ENCODE data around the gene JUND. TPM values are rescaled to one million over a fixed set of nuclear protein-coding genes. Genes with fewer than 3 reads are reported as not detected.
"Not testable (repeated sequence)": the region's sequence is repeated elsewhere in the genome, so short reads cannot be mapped to it uniquely, and the experiment has no call there.

The JUND gene
- total RNA-seq, 4 donors from 2014 or later, result 241 to 573 (median 297) TPM

DNA sequence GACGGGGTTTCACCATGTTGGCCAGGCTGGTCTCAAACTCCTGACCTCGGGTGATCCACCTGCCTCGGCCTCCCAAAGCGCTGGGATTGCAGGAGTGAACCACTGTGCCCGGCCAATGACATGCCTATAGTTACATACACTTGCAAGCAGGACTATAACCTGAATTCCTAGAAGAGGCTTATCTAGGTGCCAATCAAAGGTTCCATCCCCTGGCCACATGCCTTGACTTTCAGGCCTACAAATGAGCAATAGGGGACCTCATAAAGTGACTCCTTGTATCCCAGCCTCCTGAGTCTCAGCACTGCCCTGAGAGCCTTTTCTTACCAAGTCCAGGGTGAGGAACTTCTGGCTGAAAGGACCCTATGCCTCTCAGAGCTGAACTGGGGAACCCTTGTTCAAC lies 45.4 kb upstream of the JUND start:
- Histone ChIP-seq H3K36me3 (no peaks in the 10 kb centered on the region), H3K27me3 (no peaks in the 10 kb centered on the region), H3K9me3 (no peaks in the 10 kb centered on the region), H3K27ac (no peak overlapping the region), H3K4me1 (peaks cover 0 to 42% (median 13%) of the 10 kb centered on the region in 3 donors), H3K4me3 (no peak overlapping the region)
- 76 to 91% methylated on average over 2 to 4 of the region's 5 CpGs for WGBS, 2 donors (ENCODE audit: low coverage in 1 of 2)
- TF ChIP-seq POLR2AphosphoS5 (IDR thresholded peaks at IDR 0.05) (no peak), EP300 (IDR thresholded peaks at IDR 0.05) (no peak), POLR2A (IDR thresholded peaks at IDR 0.05) (no peak)
- TF ChIP-seq, protein P1, sequence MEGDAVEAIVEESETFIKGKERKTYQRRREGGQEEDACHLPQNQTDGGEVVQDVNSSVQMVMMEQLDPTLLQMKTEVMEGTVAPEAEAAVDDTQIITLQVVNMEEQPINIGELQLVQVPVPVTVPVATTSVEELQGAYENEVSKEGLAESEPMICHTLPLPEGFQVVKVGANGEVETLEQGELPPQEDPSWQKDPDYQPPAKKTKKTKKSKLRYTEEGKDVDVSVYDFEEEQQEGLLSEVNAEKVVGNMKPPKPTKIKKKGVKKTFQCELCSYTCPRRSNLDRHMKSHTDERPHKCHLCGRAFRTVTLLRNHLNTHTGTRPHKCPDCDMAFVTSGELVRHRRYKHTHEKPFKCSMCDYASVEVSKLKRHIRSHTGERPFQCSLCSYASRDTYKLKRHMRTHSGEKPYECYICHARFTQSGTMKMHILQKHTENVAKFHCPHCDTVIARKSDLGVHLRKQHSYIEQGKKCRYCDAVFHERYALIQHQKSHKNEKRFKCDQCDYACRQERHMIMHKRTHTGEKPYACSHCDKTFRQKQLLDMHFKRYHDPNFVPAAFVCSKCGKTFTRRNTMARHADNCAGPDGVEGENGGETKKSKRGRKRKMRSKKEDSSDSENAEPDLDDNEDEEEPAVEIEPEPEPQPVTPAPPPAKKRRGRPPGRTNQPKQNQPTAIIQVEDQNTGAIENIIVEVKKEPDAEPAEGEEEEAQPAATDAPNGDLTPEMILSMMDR (IDR thresholded peaks at IDR 0.05), result no peak
- ATAC-seq, result no peak

DNA sequence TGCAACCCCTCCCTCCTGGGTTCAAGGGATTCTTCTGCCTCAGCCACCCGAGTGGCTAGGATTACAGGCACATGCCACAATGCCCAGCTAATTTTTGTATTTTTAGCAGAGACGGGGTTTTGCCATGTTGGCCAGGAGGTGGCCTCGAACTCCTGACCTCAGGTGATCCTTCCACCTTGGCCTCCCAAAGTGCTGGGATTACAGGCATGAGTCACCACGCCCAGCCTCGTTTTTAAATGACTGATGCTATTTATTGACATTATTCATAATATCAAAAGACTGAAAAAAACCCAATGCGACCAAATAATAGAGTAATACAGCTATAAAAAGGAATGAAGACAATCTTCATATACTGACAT lies 42.9 kb upstream of the JUND start:
- ATAC-seq, H3K9me3 ChIP-seq, H3K4me3 ChIP-seq, H3K36me3 ChIP-seq, H3K27me3 ChIP-seq: not testable (repeated sequence)
- 30 to 34% methylated on average over 5 of the region's 6 CpGs for WGBS, 2 donors (ENCODE audit: low coverage in 1 of 2)
- Histone ChIP-seq H3K27ac (peak overlapping the region in 3 of 4 donors; percentile 85 to 91 (median 91)), H3K4me1 (peaks cover 0 to 62% (median 18%) of the 10 kb centered on the region in 3 donors)

DNA sequence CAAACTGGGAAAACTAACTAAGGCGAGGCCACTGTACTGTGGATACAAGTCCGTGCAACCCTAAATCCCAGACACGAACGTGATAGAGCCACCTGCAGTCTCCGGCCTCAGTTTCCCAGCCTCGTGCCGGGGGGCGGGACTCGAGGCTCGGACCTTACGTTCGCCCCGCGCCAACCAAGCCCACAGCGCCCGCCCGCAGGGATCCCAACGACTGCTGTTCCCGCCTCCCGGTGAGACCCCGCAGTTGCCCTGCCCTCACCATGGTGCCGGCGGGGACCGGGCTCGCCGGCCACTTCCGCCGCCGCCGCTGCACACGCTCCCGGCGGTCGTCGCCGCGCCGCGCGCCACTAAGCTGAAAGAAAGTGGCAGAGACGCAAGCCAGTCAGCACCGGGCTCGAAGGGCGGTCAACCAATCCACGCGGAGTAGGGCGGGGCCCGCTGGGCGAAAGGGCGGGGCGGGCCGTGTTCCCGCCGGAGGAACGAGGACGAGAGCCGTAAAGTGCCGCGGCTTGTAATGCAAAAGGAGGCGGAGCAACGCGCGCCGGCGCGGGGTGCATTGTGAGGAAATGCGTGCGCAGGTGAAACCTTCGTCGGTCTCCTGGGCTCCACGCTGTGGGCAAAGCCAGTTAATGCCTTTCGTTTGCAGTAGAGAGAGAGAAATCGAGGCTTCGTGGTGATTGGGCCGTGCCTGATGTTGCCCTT lies 41.5 kb upstream of the JUND start, which contains the start of gene LSM4:
LSM4 (minus strand) TSS at position 318 of the 702 bp plus-strand sequence; CDS start at position 262, 56 bp downstream.
- Histone ChIP-seq H3K36me3 (no peaks in the 10 kb centered on the region), H3K27ac (peak within 1 kb of the TSS; percentile 85 to 91 (median 90)), H3K4me3 (peak within 1 kb of the TSS; percentile 53 to 84), H3K9me3 (no peaks in the 10 kb centered on the region), H3K27me3 (no peaks in the 10 kb centered on the region), H3K4me1 (peaks cover 0 to 63% (median 18%) of the 10 kb centered on the region in 3 donors)
- ATAC-seq, result peak; percentile 98
- 0% methylated on average over 8 to 12 of the region's 75 CpGs for WGBS, 2 donors (ENCODE audit: low coverage in 1 of 2)
- no peak for TF ChIP-seq EP300 (IDR thresholded peaks at IDR 0.05)
- TF ChIP-seq, protein P1 (IDR thresholded peaks at IDR 0.05), result peak in 3 of 4 experiments; percentile 8 to 51 (median 16)
- TF ChIP-seq POLR2A (IDR thresholded peaks at IDR 0.05), result peak; percentile 68 to 73
- TF ChIP-seq POLR2AphosphoS5 (IDR thresholded peaks at IDR 0.05), result peak; percentile 78

DNA sequence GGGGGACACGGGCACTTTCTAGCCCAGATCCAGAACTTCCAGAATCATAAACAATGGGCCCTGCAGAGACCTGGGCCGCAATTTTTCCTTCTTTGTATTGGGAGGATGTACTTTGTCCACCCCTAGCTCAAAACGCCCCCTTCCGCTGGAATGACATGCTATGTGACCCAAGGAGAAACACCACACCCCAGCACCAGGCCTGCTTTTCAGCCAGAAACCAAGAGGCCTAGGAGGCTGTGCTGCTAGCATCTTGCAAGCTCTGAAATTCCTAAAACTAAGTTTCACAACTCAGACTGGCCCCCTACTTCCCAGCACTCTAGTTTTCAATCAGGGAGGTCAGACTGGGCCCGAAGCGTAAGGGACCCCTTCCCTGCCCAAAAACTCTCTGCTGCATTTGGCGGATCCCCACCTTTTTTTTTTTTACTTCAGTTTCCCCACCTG lies 40.9 kb upstream of the JUND start:
- TF ChIP-seq EP300 (IDR thresholded peaks at IDR 0.05) (no peak), POLR2A (IDR thresholded peaks at IDR 0.05) (no peak)
- TF ChIP-seq, protein P1 (IDR thresholded peaks at IDR 0.05), result no peak
- Histone ChIP-seq H3K36me3 (no peaks in the 10 kb centered on the region), H3K4me1 (peaks cover 0 to 66% (median 18%) of the 10 kb centered on the region in 3 donors), H3K27ac (peak overlapping the region; percentile 56 to 91 (median 88)), H3K27me3 (no peaks in the 10 kb centered on the region), H3K9me3 (no peaks in the 10 kb centered on the region), H3K4me3 (peak overlapping the region; percentile 53 to 84)
- 0 to 3% methylated on average over 6 of the region's 7 CpGs for WGBS, 2 donors (ENCODE audit: low coverage in 1 of 2)
- ATAC-seq, result no peak

DNA sequence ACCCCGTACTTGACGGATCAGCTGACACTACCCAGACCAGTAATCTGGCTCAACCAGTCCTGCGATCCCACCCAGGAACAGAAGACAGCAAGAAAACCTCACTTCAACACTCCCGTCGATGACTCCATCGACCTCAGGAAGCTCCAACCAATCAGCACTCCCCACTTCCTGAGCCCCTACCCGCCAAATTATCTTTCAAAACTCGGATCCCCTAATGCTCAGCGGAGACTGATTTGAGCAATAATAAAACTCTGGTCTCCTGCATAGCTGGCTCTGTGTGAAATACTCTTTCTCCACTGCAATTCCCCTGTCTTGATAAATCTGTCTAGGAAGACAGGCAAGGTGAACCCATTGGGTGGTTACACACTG lies 40.3 kb upstream of the JUND start:
- no peak for ATAC-seq
- Histone ChIP-seq H3K9me3 (no peaks in the 10 kb centered on the region), H3K36me3 (no peaks in the 10 kb centered on the region), H3K27ac (peak overlapping the region in 3 of 4 donors; percentile 85 to 91 (median 91)), H3K4me1 (peaks cover 0 to 69% (median 18%) of the 10 kb centered on the region in 3 donors), H3K4me3 (no peak overlapping the region), H3K27me3 (no peaks in the 10 kb centered on the region)
- TF ChIP-seq POLR2AphosphoS5 (IDR thresholded peaks at IDR 0.05), result no peak
- TF ChIP-seq, protein P1 (IDR thresholded peaks at IDR 0.05), result no peak
- no peak for TF ChIP-seq EP300 (IDR thresholded peaks at IDR 0.05)
- no peak for TF ChIP-seq POLR2A (IDR thresholded peaks at IDR 0.05)
- 11 to 22% methylated on average over 7 to 8 of the region's 9 CpGs for WGBS, 2 donors (ENCODE audit: low coverage in 1 of 2)

Measured in gastroesophageal sphincter (tissue), 4 donors.